HEK293 (cell line): ENCODE data around the gene FAM117B.

ENCODE experiments used
- CTCF ChIA-PET: fragments of 350-600 bp; formaldehyde crosslinking; extraction: SDS; loops from one replicate; lab custom pipeline; 2021; ENCODE audit warnings: antibody characterized with exemption; lab: Yijun Ruan, JAX
- POLR2A ChIA-PET: fragments of 300-600 bp; formaldehyde crosslinking; extraction: SDS; loops from one replicate; lab custom pipeline; 2020; ENCODE audit warnings: antibody characterized with exemption, inconsistent platforms; lab: Yijun Ruan, JAX
- H3K27ac ChIP-seq: fragments of 200-500 bp; sonication (Bioruptor generic); 2 replicates; pipeline ENCODE4 v1.5.1; 2014; ENCODE audit warnings: low read depth, low read length, control low read depth, inconsistent platforms; ENCODE audit errors: extremely low read depth
- H3K36me3 ChIP-seq, 2 experiments: fragments of 200-500 bp in 1 of 2; sonication (Bioruptor generic) in 1 of 2; 1 replicate in 1 of 2; 2 replicates in 1 of 2; pipeline ENCODE4 v1.5.1; 2014 to 2017; ENCODE audit warnings: inconsistent platforms in 2 of 2, low read length in 2 of 2; ENCODE audit not compliant: control insufficient read depth in 2 of 2, insufficient read depth in 1 of 2
- H3K4me1 ChIP-seq: fragments of 200-500 bp; sonication (Bioruptor generic); 2 replicates; pipeline ENCODE4 v1.5.1; 2014; ENCODE audit warnings: mild to moderate bottlenecking, low read length, inconsistent platforms; ENCODE audit not compliant: control insufficient read depth, insufficient read depth
- H3K4me3 ChIP-seq: 2 replicates; pipeline ENCODE4 v1.5.1; 2011; ENCODE audit warnings: low read depth, mild to moderate bottlenecking, control low read depth, low read length, moderate library complexity
- H3K9me3 ChIP-seq: fragments of 200-500 bp; sonication (Bioruptor generic); 2 replicates; pipeline ENCODE4 v1.5.1; 2014; ENCODE audit warnings: low read depth, low read length, inconsistent platforms; ENCODE audit not compliant: control insufficient read depth, insufficient read depth
- BCL11A ChIP-seq: fragments of 450-650 bp; formaldehyde crosslinking; IDR thresholded peaks from 2 replicates; pipeline ENCODE4 v1.5.1; 2016; ENCODE audit warnings: low read depth, missing biosample characterization, missing genetic modification characterization
- GLI2 ChIP-seq: fragments of 450-650 bp; formaldehyde crosslinking; IDR thresholded peaks from 2 replicates; pipeline ENCODE4; 2017; ENCODE audit warnings: missing biosample characterization, missing genetic modification characterization, low read depth, borderline replicate concordance
- GLIS1 ChIP-seq: fragments of 450-650 bp; formaldehyde crosslinking; IDR thresholded peaks from 2 replicates; pipeline ENCODE4 v1.5.1; 2016; ENCODE audit warnings: missing biosample characterization, missing genetic modification characterization
- IKZF3 ChIP-seq: fragments of 450-650 bp; IDR thresholded peaks from 2 replicates; pipeline ENCODE4 v1.5.0; 2018; ENCODE audit warnings: missing biosample characterization, mild to moderate bottlenecking, missing genetic modification characterization, moderate library complexity
- KLF10 ChIP-seq: fragments of 450-650 bp; IDR thresholded peaks from 2 replicates; pipeline ENCODE4 v1.5.1; 2018; ENCODE audit warnings: missing biosample characterization, mild to moderate bottlenecking, missing genetic modification characterization
- MZF1 ChIP-seq: fragments of 450-650 bp; formaldehyde crosslinking; IDR thresholded peaks from 2 replicates; pipeline ENCODE4 v1.5.1; 2017; ENCODE audit warnings: missing biosample characterization, missing genetic modification characterization, borderline replicate concordance
- TRIM28 ChIP-seq: IDR thresholded peaks from 2 replicates; pipeline ENCODE4 v1.6.1; 2011; ENCODE audit warnings: low read length, control low read depth, borderline replicate concordance
- WT1 ChIP-seq: fragments of 450-650 bp; formaldehyde crosslinking; IDR thresholded peaks from 2 replicates; pipeline ENCODE4 v1.5.1; 2016; ENCODE audit warnings: missing biosample characterization, missing genetic modification characterization
- ZBTB7A ChIP-seq: fragments of 450-650 bp; formaldehyde crosslinking; IDR thresholded peaks from 2 replicates; pipeline ENCODE4 v1.5.1; 2016; ENCODE audit warnings: low read depth, missing biosample characterization, missing genetic modification characterization
- ZFP3 ChIP-seq: fragments of 450-650 bp; formaldehyde crosslinking; IDR thresholded peaks from 2 replicates; pipeline ENCODE4 v1.5.1; 2016; ENCODE audit warnings: low read depth, missing biosample characterization, missing genetic modification characterization
- ZFP37 ChIP-seq: fragments of 450-650 bp; formaldehyde crosslinking; IDR thresholded peaks from 2 replicates; pipeline ENCODE4 v1.5.1; 2016; ENCODE audit warnings: missing biosample characterization, missing genetic modification characterization
- ZFP69B ChIP-seq: fragments of 450-650 bp; formaldehyde crosslinking; IDR thresholded peaks from 2 replicates; pipeline ENCODE4 v1.5.1; 2016; ENCODE audit warnings: missing biosample characterization, missing genetic modification characterization
- ZNF114 ChIP-seq: fragments of 450-650 bp; formaldehyde crosslinking; IDR thresholded peaks from 2 replicates; pipeline ENCODE4 v1.5.0; 2017; ENCODE audit warnings: missing biosample characterization, missing genetic modification characterization
- ZNF138 ChIP-seq: fragments of 450-650 bp; formaldehyde crosslinking; IDR thresholded peaks from 2 replicates; pipeline ENCODE4 v1.5.1; 2016; ENCODE audit warnings: missing biosample characterization, missing genetic modification characterization, borderline replicate concordance
- ZNF184 ChIP-seq: fragments of 450-650 bp; IDR thresholded peaks from 2 replicates; pipeline ENCODE4 v1.5.1; 2018; ENCODE audit warnings: missing biosample characterization, mild to moderate bottlenecking, missing genetic modification characterization
- ZNF302 ChIP-seq: fragments of 450-650 bp; formaldehyde crosslinking; IDR thresholded peaks from 2 replicates; pipeline ENCODE4 v1.5.1; 2016; ENCODE audit warnings: missing biosample characterization, missing genetic modification characterization, low read depth
- ZNF366 ChIP-seq: fragments of 450-650 bp; formaldehyde crosslinking; conservative IDR thresholded peaks from 2 replicates; pipeline ENCODE4 v1.5.1; 2016; ENCODE audit warnings: missing biosample characterization, missing genetic modification characterization
- ZNF501 ChIP-seq: fragments of 450-650 bp; formaldehyde crosslinking; IDR thresholded peaks from 2 replicates; pipeline ENCODE4 v1.5.1; 2016; ENCODE audit warnings: missing biosample characterization, missing genetic modification characterization
- ZNF510 ChIP-seq: fragments of 450-650 bp; formaldehyde crosslinking; IDR thresholded peaks from 2 replicates; pipeline ENCODE4 v1.5.1; 2018; ENCODE audit warnings: mild to moderate bottlenecking, missing genetic modification characterization, missing biosample characterization; ENCODE audit not compliant: insufficient replicate concordance
- ZNF571 ChIP-seq: fragments of 450-650 bp; formaldehyde crosslinking; IDR thresholded peaks from 2 replicates; pipeline ENCODE4 v1.5.0; 2017; ENCODE audit warnings: missing biosample characterization, missing genetic modification characterization
- ZNF776 ChIP-seq: fragments of 450-650 bp; formaldehyde crosslinking; IDR thresholded peaks from 2 replicates; pipeline ENCODE4 v1.5.0; 2017; ENCODE audit warnings: missing biosample characterization, missing genetic modification characterization, borderline replicate concordance
- ZNF843 ChIP-seq: fragments of 450-650 bp; formaldehyde crosslinking; IDR thresholded peaks from 2 replicates; pipeline ENCODE4 v1.5.1; 2016; ENCODE audit warnings: missing biosample characterization, missing genetic modification characterization
- TF ChIP-seq, protein P1 (sequence below): fragments of 450-650 bp; formaldehyde crosslinking; IDR thresholded peaks from 2 replicates; pipeline ENCODE4 v1.5.1; 2016; ENCODE audit warnings: missing biosample characterization, missing genetic modification characterization
- TF ChIP-seq, protein P2 (sequence below): fragments of 450-650 bp; formaldehyde crosslinking; IDR thresholded peaks from 2 replicates; pipeline ENCODE4 v1.5.1; 2016; ENCODE audit warnings: missing biosample characterization, missing genetic modification characterization, low read depth
- TF ChIP-seq, protein P3 (sequence below): fragments of 450-650 bp; formaldehyde crosslinking; IDR thresholded peaks from 2 replicates; pipeline ENCODE4 v1.5.1; 2016; ENCODE audit warnings: missing biosample characterization, missing genetic modification characterization
- TF ChIP-seq, protein P4 (sequence below): fragments of 450-650 bp; formaldehyde crosslinking; IDR thresholded peaks from 2 replicates; pipeline ENCODE4 v1.5.1; 2016; ENCODE audit warnings: missing biosample characterization, missing genetic modification characterization
- TF ChIP-seq, protein P5 (sequence below): fragments of 450-650 bp; formaldehyde crosslinking; optimal IDR thresholded peaks from 2 replicates; pipeline ENCODE3; 2016; ENCODE audit warnings: missing biosample characterization, mild to moderate bottlenecking, missing genetic modification characterization
- TF ChIP-seq, protein P6 (sequence below): fragments of 450-650 bp; formaldehyde crosslinking; IDR thresholded peaks from 2 replicates; pipeline ENCODE4 v1.5.1; 2017; ENCODE audit warnings: missing biosample characterization, missing genetic modification characterization

FAM117B gene

DNA sequence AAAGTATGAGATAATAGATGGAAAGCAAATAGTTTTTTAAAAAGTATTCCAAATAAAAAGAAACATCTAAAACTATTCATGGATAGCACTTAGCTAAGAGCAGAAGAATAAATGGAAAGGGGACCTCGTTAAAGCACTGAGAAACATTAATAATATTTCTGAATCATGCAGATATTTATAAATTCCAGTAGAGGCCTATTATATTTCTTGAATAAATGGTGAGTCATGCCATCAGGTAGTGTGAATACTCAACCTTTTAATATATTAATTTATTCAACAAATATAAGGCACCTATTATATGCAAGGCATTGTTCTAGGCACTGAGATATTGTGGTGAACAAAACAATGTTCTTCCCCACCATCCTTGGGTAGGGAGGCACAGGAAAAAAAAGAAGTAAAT is 183.0 kb downstream of the FAM117B start:
- peaks cover 0 to 11% of the 10 kb centered on the region in 2 experiments; a peak in 1 of 3 replicates for H3K36me3 ChIP-seq
- no peak overlapping the region for H3K4me3 ChIP-seq
- no peak for TF ChIP-seq ZNF138 (tag by site-specific recombination)
- TF ChIP-seq, protein P1, sequence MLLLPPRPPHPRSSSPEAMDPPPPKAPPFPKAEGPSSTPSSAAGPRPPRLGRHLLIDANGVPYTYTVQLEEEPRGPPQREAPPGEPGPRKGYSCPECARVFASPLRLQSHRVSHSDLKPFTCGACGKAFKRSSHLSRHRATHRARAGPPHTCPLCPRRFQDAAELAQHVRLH (tag by site-specific recombination), result no peak
- TF ChIP-seq ZFP69B, result no peak
- TF ChIP-seq ZNF510, result no peak
- TF ChIP-seq IKZF3 (tag by site-specific recombination), result no peak
- TF ChIP-seq ZFP37 (tag by site-specific recombination), result no peak
- no peak for TF ChIP-seq ZNF302
- TF ChIP-seq ZNF571 (tag by site-specific recombination), result no peak
- no peak for TF ChIP-seq TRIM28
- TF ChIP-seq ZNF114 (tag by site-specific recombination), result no peak
- TF ChIP-seq ZNF776 (tag by site-specific recombination), result no peak
- TF ChIP-seq ZBTB7A (tag by site-specific recombination), result no peak
- TF ChIP-seq ZNF501 (tag by site-specific recombination), result no peak
- no peak for TF ChIP-seq BCL11A (tag by site-specific recombination)
- no peak for TF ChIP-seq ZNF366
- TF ChIP-seq, protein P2, sequence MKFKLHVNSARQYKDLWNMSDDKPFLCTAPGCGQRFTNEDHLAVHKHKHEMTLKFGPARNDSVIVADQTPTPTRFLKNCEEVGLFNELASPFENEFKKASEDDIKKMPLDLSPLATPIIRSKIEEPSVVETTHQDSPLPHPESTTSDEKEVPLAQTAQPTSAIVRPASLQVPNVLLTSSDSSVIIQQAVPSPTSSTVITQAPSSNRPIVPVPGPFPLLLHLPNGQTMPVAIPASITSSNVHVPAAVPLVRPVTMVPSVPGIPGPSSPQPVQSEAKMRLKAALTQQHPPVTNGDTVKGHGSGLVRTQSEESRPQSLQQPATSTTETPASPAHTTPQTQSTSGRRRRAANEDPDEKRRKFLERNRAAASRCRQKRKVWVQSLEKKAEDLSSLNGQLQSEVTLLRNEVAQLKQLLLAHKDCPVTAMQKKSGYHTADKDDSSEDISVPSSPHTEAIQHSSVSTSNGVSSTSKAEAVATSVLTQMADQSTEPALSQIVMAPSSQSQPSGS (tag by site-specific recombination), result no peak
- TF ChIP-seq, protein P3, sequence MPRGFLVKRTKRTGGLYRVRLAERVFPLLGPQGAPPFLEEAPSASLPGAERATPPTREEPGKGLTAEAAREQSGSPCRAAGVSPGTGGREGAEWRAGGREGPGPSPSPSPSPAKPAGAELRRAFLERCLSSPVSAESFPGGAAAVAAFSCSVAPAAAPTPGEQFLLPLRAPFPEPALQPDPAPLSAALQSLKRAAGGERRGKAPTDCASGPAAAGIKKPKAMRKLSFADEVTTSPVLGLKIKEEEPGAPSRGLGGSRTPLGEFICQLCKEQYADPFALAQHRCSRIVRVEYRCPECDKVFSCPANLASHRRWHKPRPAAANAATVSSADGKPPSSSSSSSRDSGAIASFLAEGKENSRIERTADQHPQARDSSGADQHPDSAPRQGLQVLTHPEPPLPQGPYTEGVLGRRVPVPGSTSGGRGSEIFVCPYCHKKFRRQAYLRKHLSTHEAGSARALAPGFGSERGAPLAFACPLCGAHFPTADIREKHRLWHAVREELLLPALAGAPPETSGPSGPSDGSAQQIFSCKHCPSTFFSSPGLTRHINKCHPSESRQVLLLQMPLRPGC (tag by site-specific recombination), result no peak
- no peak for TF ChIP-seq KLF10 (tag by site-specific recombination)
- TF ChIP-seq GLIS1 (tag by site-specific recombination), result no peak
- H3K9me3 ChIP-seq, result no peaks in the 10 kb centered on the region
- H3K4me1 ChIP-seq, result peaks cover 7% of the 10 kb centered on the region
- POLR2A ChIA-PET, result no interaction called here
- CTCF ChIA-PET, result no interaction called here
- H3K27ac ChIP-seq, result no peak overlapping the region

DNA sequence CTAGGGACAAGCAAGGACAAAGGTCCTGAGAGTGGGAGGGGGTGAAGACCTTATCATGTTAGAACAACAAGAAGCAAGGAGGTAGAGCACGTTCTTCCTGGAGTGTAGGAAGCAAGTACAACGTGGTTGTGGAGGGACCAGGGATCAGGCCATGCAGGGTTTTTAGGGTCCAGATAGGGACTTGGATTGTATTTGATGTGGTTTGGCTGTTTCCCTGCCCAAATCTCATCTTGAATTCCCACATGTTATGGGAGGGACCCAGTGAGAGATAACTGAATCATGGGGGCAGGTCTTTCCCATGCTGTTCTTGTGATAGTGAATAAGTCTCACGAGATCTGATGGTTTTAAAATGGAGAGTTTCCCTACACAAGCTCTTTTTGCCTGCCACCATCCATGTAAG is 183.6 kb downstream of the FAM117B start:
- peaks cover 7% of the 10 kb centered on the region for H3K4me1 ChIP-seq
- ChIA-PET CTCF (no interaction called here), POLR2A (no interaction called here)
- peaks cover 0 to 11% of the 10 kb centered on the region in 2 experiments; a peak in 1 of 3 replicates for H3K36me3 ChIP-seq
- no peak overlapping the region for H3K4me3 ChIP-seq
- H3K27ac ChIP-seq, result no peak overlapping the region
- TF ChIP-seq ZNF843, result no peak
- no peak for TF ChIP-seq ZNF184 (tag by site-specific recombination)
- TF ChIP-seq, protein P4, sequence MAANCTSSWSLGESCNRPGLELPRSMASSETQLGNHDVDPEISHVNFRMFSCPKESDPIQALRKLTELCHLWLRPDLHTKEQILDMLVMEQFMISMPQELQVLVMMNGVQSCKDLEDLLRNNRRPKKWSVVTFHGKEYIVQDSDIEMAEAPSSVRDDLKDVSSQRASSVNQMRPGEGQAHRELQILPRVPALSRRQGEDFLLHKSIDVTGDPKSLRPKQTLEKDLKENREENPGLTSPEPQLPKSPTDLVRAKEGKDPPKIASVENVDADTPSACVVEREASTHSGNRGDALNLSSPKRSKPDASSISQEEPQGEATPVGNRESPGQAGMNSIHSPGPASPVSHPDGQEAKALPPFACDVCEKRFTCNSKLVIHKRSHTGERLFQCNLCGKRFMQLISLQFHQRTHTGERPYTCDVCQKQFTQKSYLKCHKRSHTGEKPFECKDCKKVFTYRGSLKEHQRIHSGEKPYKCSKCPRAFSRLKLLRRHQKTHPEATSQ, result no peak
- TF ChIP-seq MZF1 (tag by site-specific recombination), result no peak
- TF ChIP-seq WT1 (tag by site-specific recombination), result no peak
- no peak for TF ChIP-seq ZNF571 (tag by site-specific recombination)
- TF ChIP-seq, protein P5, sequence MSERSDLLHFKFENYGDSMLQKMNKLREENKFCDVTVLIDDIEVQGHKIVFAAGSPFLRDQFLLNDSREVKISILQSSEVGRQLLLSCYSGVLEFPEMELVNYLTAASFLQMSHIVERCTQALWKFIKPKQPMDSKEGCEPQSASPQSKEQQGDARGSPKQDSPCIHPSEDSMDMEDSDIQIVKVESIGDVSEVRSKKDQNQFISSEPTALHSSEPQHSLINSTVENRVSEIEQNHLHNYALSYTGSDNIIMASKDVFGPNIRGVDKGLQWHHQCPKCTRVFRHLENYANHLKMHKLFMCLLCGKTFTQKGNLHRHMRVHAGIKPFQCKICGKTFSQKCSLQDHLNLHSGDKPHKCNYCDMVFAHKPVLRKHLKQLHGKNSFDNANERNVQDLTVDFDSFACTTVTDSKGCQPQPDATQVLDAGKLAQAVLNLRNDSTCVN (tag by site-specific recombination), result no peak
- TF ChIP-seq ZFP3, result no peak
- TF ChIP-seq GLI2 (tag by site-specific recombination), result no peak
- TF ChIP-seq, protein P6, sequence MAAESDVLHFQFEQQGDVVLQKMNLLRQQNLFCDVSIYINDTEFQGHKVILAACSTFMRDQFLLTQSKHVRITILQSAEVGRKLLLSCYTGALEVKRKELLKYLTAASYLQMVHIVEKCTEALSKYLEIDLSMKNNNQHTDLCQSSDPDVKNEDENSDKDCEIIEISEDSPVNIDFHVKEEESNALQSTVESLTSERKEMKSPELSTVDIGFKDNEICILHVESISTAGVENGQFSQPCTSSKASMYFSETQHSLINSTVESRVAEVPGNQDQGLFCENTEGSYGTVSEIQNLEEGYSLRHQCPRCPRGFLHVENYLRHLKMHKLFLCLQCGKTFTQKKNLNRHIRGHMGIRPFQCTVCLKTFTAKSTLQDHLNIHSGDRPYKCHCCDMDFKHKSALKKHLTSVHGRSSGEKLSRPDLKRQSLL (tag by site-specific recombination), result no peak
- H3K9me3 ChIP-seq, result no peaks in the 10 kb centered on the region
